Stomach (tissue), 9 donors: Measurements from ENCODE around the gene CXCL11. TPM values are rescaled to one million over a fixed set of nuclear protein-coding genes. Genes with fewer than 3 reads are reported as not detected.

Source experiments
- DNase-seq, 2 donors: peaks; one replicate each; pipeline versions ENCODE4 v3.0.0 to v3.0.0-alpha.2; 2013 to 2019
- H3K27ac ChIP-seq, 5 donors: fragments of 200-600 bp in 4 of 5; sonication (generic) in 4 of 5; one replicate each; pipeline ENCODE4 v1.5.1; 2013 to 2019; ENCODE audit warnings: mild to moderate bottlenecking in 1 of 5, moderate library complexity in 1 of 5
- H3K27me3 ChIP-seq, 3 donors: fragments of 200-600 bp; sonication (generic); one replicate each; pipeline ENCODE4 v1.5.1; 2017 to 2019; ENCODE audit warnings: mixed run types in 1 of 3
- H3K36me3 ChIP-seq, 4 donors: fragments of 200-600 bp; sonication (generic); 1 replicate in 3 of 4; 2 replicates in 1 of 4; pipeline ENCODE4 v1.5.1; 2016 to 2019
- H3K4me1 ChIP-seq, 4 donors: fragments of 200-600 bp; sonication (generic); one replicate each; pipeline ENCODE4 v1.5.1; 2016 to 2019
- H3K4me3 ChIP-seq, 4 donors: fragments of 200-600 bp; sonication (generic) in 3 of 4; one replicate each; pipeline ENCODE4 v1.5.1; 2016 to 2019; ENCODE audit warnings: mild to moderate bottlenecking in 1 of 4
- H3K9me3 ChIP-seq, 4 donors: fragments of 200-600 bp; sonication (generic); one replicate each; pipeline ENCODE4 v1.5.1; 2016 to 2019
- EP300 ChIP-seq: sonication (generic); formaldehyde crosslinking; IDR thresholded peaks from one replicate; pipeline ENCODE4 v1.6.1; 2017; ENCODE audit warnings: antibody characterized with exemption
- POLR2A ChIP-seq, 4 donors: fragments of 450-650 bp; IDR thresholded peaks; one replicate each; pipeline ENCODE4 v1.6.1; 2016; ENCODE audit warnings: antibody characterized with exemption in 4 of 4, control low read depth in 2 of 4, mild to moderate bottlenecking in 1 of 4, moderate library complexity in 1 of 4
- POLR2AphosphoS5 ChIP-seq, 3 donors: sonication (generic); formaldehyde crosslinking; IDR thresholded peaks; one replicate each; pipeline ENCODE4 v1.6.1; 2016; ENCODE audit warnings: antibody characterized with exemption in 3 of 3
- WGBS, 5 donors: extraction: QIAGEN DNeasy Blood & Tissue Kit in 3 of 5; methylation state at CpG; one replicate each; pipeline versions ENCODE4 v1.1.5 to v1.1.7; 2013 to 2018; 5-methylcytosine and 5-hydroxymethylcytosine counted together
- intact Hi-C: fragments of 100-400 bp; cut with DNase I; formaldehyde crosslinking; loops from one replicate; pipeline ENCODE4 v1.15.1; 2023; ENCODE audit warnings: low total_unique reads
- polyA plus RNA-seq, 3 donors: library from polyadenylated mRNA; stranded (reverse); fragments of 200-250 nt; gene quantifications; one replicate each; pipeline ENCODE4 v1.2.3, GENCODE V29; 2013
- total RNA-seq, 5 donors: library from RNA; depleted of rRNA; stranded (reverse); fragments of >200 nt; gene quantifications; one replicate each; pipeline versions ENCODE4 v1.1.0 to v1.2.3, GENCODE V29; 2014 to 2016
- TF ChIP-seq, protein P1 (sequence below), 7 experiments: fragments of 450-650 bp in 4 of 7; fragments of 200-600 bp in 3 of 7; sonication (generic) in 3 of 7; IDR thresholded peaks; one replicate each; pipeline ENCODE4 v1.5.1; 2016 to 2019; ENCODE audit warnings: antibody characterized with exemption in 7 of 7, control low read depth in 2 of 7, mild to moderate bottlenecking in 1 of 7
- donor health status: healthy with polysubstance abuse.
- donor health status: Bipolar disorder and iron deficiency.
- donor health status: healthy.

The CXCL11 gene
- total and polyA plus RNA-seq, 8 donors: 0.19 to 3.4 (median 0.86) TPM; not detected in 4

GRCh38 chr4:76010576-76010975, 25.3 kb downstream of the CXCL11 start:
- H3K27ac ChIP-seq: no peak overlapping the region
- H3K9me3 ChIP-seq: no peaks in the 10 kb centered on the region
- TF ChIP-seq EP300 (no peak), POLR2AphosphoS5 (IDR thresholded peaks at IDR 0.05) (no peak), POLR2A (IDR thresholded peaks at IDR 0.05) (no peak)
- TF ChIP-seq, protein P1, sequence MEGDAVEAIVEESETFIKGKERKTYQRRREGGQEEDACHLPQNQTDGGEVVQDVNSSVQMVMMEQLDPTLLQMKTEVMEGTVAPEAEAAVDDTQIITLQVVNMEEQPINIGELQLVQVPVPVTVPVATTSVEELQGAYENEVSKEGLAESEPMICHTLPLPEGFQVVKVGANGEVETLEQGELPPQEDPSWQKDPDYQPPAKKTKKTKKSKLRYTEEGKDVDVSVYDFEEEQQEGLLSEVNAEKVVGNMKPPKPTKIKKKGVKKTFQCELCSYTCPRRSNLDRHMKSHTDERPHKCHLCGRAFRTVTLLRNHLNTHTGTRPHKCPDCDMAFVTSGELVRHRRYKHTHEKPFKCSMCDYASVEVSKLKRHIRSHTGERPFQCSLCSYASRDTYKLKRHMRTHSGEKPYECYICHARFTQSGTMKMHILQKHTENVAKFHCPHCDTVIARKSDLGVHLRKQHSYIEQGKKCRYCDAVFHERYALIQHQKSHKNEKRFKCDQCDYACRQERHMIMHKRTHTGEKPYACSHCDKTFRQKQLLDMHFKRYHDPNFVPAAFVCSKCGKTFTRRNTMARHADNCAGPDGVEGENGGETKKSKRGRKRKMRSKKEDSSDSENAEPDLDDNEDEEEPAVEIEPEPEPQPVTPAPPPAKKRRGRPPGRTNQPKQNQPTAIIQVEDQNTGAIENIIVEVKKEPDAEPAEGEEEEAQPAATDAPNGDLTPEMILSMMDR (IDR thresholded peaks at IDR 0.05): no peak
- H3K4me3 ChIP-seq: no peak overlapping the region
- no peaks in the 10 kb centered on the region for H3K36me3 ChIP-seq
- intact Hi-C loops: no loop called here
- WGBS, 5 donors: 95 to 96% (median 95%) methylated on average over 13 of the region's 13 CpGs
- H3K4me1 ChIP-seq: peaks cover 0 to 16% (median 8%) of the 10 kb centered on the region in 4 donors
- DNase-seq: no peak
- no peaks in the 10 kb centered on the region for H3K27me3 ChIP-seq

DNA sequence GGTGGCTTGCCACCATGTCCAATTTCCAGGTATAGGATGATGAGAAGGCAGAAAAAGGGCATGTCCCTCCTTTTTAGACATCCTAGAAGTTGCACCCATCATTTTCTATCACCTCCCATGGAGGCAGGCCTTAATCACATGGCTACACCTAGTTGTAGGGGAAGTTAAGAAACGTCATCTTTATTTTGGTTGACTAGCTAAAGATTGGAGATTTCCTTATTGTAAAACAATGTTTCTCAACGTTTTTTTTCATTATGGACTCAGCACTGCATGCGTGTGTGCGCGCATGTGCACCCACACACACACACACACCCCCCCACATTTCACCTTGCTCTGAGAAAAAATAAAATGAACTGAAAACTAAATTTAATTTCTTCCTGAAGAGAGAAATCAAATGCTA, 26.6 kb downstream of the CXCL11 start:
- DNase-seq: no peak
- 78 to 87% (median 84%) methylated on average over 5 of the region's 5 CpGs for WGBS, 5 donors
- H3K9me3 ChIP-seq: no peaks in the 10 kb centered on the region
- intact Hi-C loops: no loop called here
- TF ChIP-seq, protein P1 (IDR thresholded peaks at IDR 0.05): no peak
- no peak for TF ChIP-seq POLR2A (IDR thresholded peaks at IDR 0.05)
- TF ChIP-seq EP300: no peak
- no peak for TF ChIP-seq POLR2AphosphoS5 (IDR thresholded peaks at IDR 0.05)
- no peak overlapping the region for H3K4me3 ChIP-seq
- H3K27me3 ChIP-seq: no peaks in the 10 kb centered on the region
- H3K27ac ChIP-seq: no peak overlapping the region
- no peaks in the 10 kb centered on the region for H3K36me3 ChIP-seq
- peaks cover 0 to 16% (median 8%) of the 10 kb centered on the region in 4 donors for H3K4me1 ChIP-seq

DNA sequence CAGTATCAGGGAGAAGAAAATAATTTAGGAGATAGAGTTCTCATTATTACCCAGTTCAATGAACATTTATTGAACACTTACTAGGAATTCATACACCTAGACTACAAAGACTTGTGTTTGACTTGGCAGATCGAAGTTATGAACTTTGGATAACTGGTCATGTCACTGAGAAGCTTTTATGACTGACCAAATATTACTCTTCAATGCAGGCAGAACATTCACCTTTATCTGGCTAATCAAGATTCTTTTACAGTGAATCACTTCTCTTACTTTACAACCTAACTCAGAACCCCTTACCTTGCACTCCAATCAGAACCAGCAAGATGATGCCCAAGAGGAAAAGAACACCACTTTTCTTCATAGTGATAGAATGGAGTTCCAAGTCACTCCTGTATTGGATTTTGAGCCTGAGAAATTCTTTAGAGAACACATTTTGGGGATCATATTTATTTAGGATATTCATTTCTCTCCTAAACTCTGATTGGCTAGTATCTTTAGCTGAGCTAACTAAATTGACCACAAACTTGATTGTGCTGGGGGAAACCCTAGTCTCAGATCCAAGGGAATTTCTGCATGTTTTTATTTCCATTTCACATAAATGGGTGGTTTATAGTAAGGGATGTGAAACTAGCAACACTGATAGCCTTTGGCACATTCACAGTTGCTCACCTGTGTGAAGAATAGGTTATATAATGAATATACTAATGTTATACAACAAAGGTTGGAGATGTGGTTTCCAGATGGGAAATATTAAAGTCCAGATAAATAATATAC, 28.6 kb downstream of the CXCL11 start, which contains the start of gene CXCL9:
Gene CXCL9, minus strand, starts transcription at position 421 of the 774 bp plus-strand sequence. Its CDS starts 60 bp downstream, at position 361.
- TF ChIP-seq, protein P1 (IDR thresholded peaks at IDR 0.05): no peak
- TF ChIP-seq POLR2A (IDR thresholded peaks at IDR 0.05) (no peak), EP300 (no peak), POLR2AphosphoS5 (IDR thresholded peaks at IDR 0.05) (no peak)
- intact Hi-C loops: no loop called here
- Histone ChIP-seq H3K36me3 (no peaks in the 10 kb centered on the region), H3K27me3 (no peaks in the 10 kb centered on the region), H3K4me3 (no peak within 1 kb of the TSS), H3K27ac (no peak within 1 kb of the TSS), H3K9me3 (no peaks in the 10 kb centered on the region), H3K4me1 (peaks cover 0 to 11% (median 5%) of the 10 kb centered on the region in 4 donors)
- 38 to 57% (median 47%) methylated on average over 1 of the region's 1 CpG for WGBS, 5 donors
- no peak for DNase-seq

GRCh38 chr4:76003620-76004019, 32.2 kb downstream of the CXCL11 start:
- intact Hi-C loops: no loop called here
- 77 to 83% (median 79%) methylated on average over 3 of the region's 3 CpGs for WGBS, 5 donors
- Histone ChIP-seq H3K27ac (no peak overlapping the region), H3K4me3 (no peak overlapping the region), H3K36me3 (no peaks in the 10 kb centered on the region), H3K4me1 (no peaks in the 10 kb centered on the region), H3K9me3 (no peaks in the 10 kb centered on the region), H3K27me3 (no peaks in the 10 kb centered on the region)
- TF ChIP-seq EP300: no peak
- no peak for TF ChIP-seq POLR2AphosphoS5 (IDR thresholded peaks at IDR 0.05)
- no peak for TF ChIP-seq POLR2A (IDR thresholded peaks at IDR 0.05)
- TF ChIP-seq, protein P1 (IDR thresholded peaks at IDR 0.05): no peak
- no peak for DNase-seq
